Stimulated activated naive CD4-positive, alpha-beta T cell treated with Interleukin-2 at 50 U/mL for 16 hours (primary cell): Measurements from ENCODE around the gene C22orf39.

ENCODE experiments used
- DNase-seq: peaks from one replicate; lab custom pipeline; 2025; lab: John Stamatoyannopoulos, UW

The C22orf39 gene

GRCh38 chr22:19430890-19431541 is 16.5 kb downstream of the C22orf39 start:
- DNase-seq = no peak

- peak; percentile 35 for DNase-seq
Observed at GRCh38 chr22:19429950-19430889, 17.3 kb downstream of the C22orf39 start.

GRCh38 chr22:19424186-19424500 is 23.4 kb downstream of the C22orf39 start:
- no peak for DNase-seq

- DNase-seq = no peak
Observed at GRCh38 chr22:19422440-19423301, 24.8 kb downstream of the C22orf39 start.

- no peak for DNase-seq
Observed at GRCh38 chr22:19420321-19420720, 27.2 kb downstream of the C22orf39 start.

- DNase-seq = peak; percentile 27
Observed at GRCh38 chr22:19419464-19420178, 27.9 kb downstream of the C22orf39 start.

GRCh38 chr22:19419086-19419463 is 28.4 kb downstream of the C22orf39 start:
- no peak for DNase-seq

GRCh38 chr22:19412923-19413322 is 34.6 kb downstream of the C22orf39 start:
- no peak for DNase-seq

GRCh38 chr22:19412478-19412877 is 35.0 kb downstream of the C22orf39 start:
- no peak for DNase-seq

GRCh38 chr22:19411690-19412045 is 35.8 kb downstream of the C22orf39 start:
- no peak for DNase-seq

- no peak for DNase-seq
Observed at GRCh38 chr22:19410941-19411689, 36.4 kb downstream of the C22orf39 start.

GRCh38 chr22:19407649-19408606 is 39.6 kb downstream of the C22orf39 start:
- DNase-seq = no peak

- DNase-seq = no peak
Observed at GRCh38 chr22:19406846-19407245, 40.7 kb downstream of the C22orf39 start.

- no peak for DNase-seq
Observed at GRCh38 chr22:19406281-19406811, 41.2 kb downstream of the C22orf39 start.

- DNase-seq = no peak
Observed at GRCh38 chr22:19405652-19406051, 41.9 kb downstream of the C22orf39 start.

- no peak for DNase-seq
Observed at GRCh38 chr22:19405133-19405532, 42.4 kb downstream of the C22orf39 start.

GRCh38 chr22:19404676-19405075 is 42.8 kb downstream of the C22orf39 start:
- DNase-seq = no peak

GRCh38 chr22:19402642-19403191 is 44.8 kb downstream of the C22orf39 start:
- DNase-seq = no peak

- no peak for DNase-seq
Observed at GRCh38 chr22:19401483-19401882, 46.0 kb downstream of the C22orf39 start.
